ENCODE results near the gene KDR. TPM values are rescaled to one million over a fixed set of nuclear protein-coding genes. Genes with fewer than 3 reads are reported as not detected.

KDR gene
- total RNA-seq, 1 donor from 2014 or later: 2.7 TPM

GRCh38 chr4:55127521-55127920 lies 2.1 kb upstream of the KDR start:
- Mint-ChIP-seq H3K4me3 (no peak overlapping the region), H3K27me3 (ENCODE audit: insufficient read depth, low read depth) (peaks cover 20% of the 10 kb centered on the region), H3K27ac (no peak overlapping the region), H3K9me3 (peaks cover 4% of the 10 kb centered on the region), H3K4me1 (peaks cover 16% of the 10 kb centered on the region), H3K36me3 (no peaks in the 10 kb centered on the region)
- Histone ChIP-seq H3K4me3 (no peak overlapping the region), H3K4me2 (no peak overlapping the region), H3K27me3 (peaks cover 48% of the 10 kb centered on the region), H3K79me2 (ENCODE audit: low read depth) (no peaks in the 10 kb centered on the region), H3K4me1 (no peaks in the 10 kb centered on the region), H3K27ac (no peak overlapping the region), H3K9me3 (ENCODE audit: low read depth) (no peaks in the 10 kb centered on the region), H3K9ac (no peak overlapping the region), H4K20me1 (ENCODE audit: low read depth) (no peaks in the 10 kb centered on the region), H2AFZ (replicated peaks) (no peak overlapping the region), H3F3A (ENCODE audit: low read depth) (no peaks in the 10 kb centered on the region), H3K36me3 (no peaks in the 10 kb centered on the region)
- TF ChIP-seq EZH2phosphoT487 (IDR thresholded peaks at IDR 0.05) (no peak), CTCF (IDR thresholded peaks at IDR 0.05) (no peak), EZH2 (IDR thresholded peaks at IDR 0.05) (no peak)
- DNase-seq (ENCODE audit: low spot score): no peak

GRCh38 chr4:55127053-55127452 lies 1.7 kb upstream of the KDR start:
- no peak overlapping the region for H2AFZ ChIP-seq (replicated peaks)
- no peaks in the 10 kb centered on the region for H3K4me1 ChIP-seq
- Mint-ChIP-seq H3K27me3 (ENCODE audit: insufficient read depth, low read depth) (peaks cover 20% of the 10 kb centered on the region), H3K9me3 (peaks cover 4% of the 10 kb centered on the region), H3K36me3 (no peaks in the 10 kb centered on the region), H3K27ac (no peak overlapping the region), H3K4me3 (peak overlapping the region; percentile 39), H3K4me1 (peaks cover 16% of the 10 kb centered on the region)
- TF ChIP-seq CTCF (IDR thresholded peaks at IDR 0.05) (no peak), EZH2 (IDR thresholded peaks at IDR 0.05) (no peak), EZH2phosphoT487 (IDR thresholded peaks at IDR 0.05) (no peak)
- no peaks in the 10 kb centered on the region for H3K9me3 ChIP-seq (ENCODE audit: low read depth)
- DNase-seq (ENCODE audit: low spot score): no peak
- H4K20me1 ChIP-seq (ENCODE audit: low read depth): no peaks in the 10 kb centered on the region
- H3K27me3 ChIP-seq: peaks cover 49% of the 10 kb centered on the region
- no peaks in the 10 kb centered on the region for H3K79me2 ChIP-seq (ENCODE audit: low read depth)
- no peak overlapping the region for H3K9ac ChIP-seq
- H3K4me2 ChIP-seq: no peak overlapping the region
- H3K36me3 ChIP-seq: no peaks in the 10 kb centered on the region
- H3K27ac ChIP-seq: no peak overlapping the region
- H3F3A ChIP-seq (ENCODE audit: low read depth): no peaks in the 10 kb centered on the region
- no peak overlapping the region for H3K4me3 ChIP-seq

GRCh38 chr4:55125763-55126541 lies 557 bp upstream of the KDR start:
- TF ChIP-seq EZH2phosphoT487 (IDR thresholded peaks at IDR 0.05) (no peak), EZH2 (IDR thresholded peaks at IDR 0.05) (no peak), CTCF (IDR thresholded peaks at IDR 0.05) (no peak)
- H3K27me3 ChIP-seq: peaks cover 49% of the 10 kb centered on the region
- Mint-ChIP-seq H3K27ac (no peak overlapping the region), H3K4me3 (peak overlapping the region; percentile 92), H3K4me1 (peaks cover 16% of the 10 kb centered on the region), H3K36me3 (no peaks in the 10 kb centered on the region), H3K9me3 (peaks cover 4% of the 10 kb centered on the region), H3K27me3 (ENCODE audit: insufficient read depth, low read depth) (peaks cover 20% of the 10 kb centered on the region)
- H3F3A ChIP-seq (ENCODE audit: low read depth): no peaks in the 10 kb centered on the region
- no peak overlapping the region for H3K27ac ChIP-seq
- no peaks in the 10 kb centered on the region for H3K36me3 ChIP-seq
- peak; percentile 56 for DNase-seq (ENCODE audit: low spot score)
- no peaks in the 10 kb centered on the region for H4K20me1 ChIP-seq (ENCODE audit: low read depth)
- no peak overlapping the region for H3K9ac ChIP-seq
- H3K79me2 ChIP-seq (ENCODE audit: low read depth): no peaks in the 10 kb centered on the region
- peak overlapping the region; percentile 78 for H3K4me2 ChIP-seq
- H3K4me1 ChIP-seq: no peaks in the 10 kb centered on the region
- H2AFZ ChIP-seq (replicated peaks): peak overlapping the region; percentile 84
- H3K9me3 ChIP-seq (ENCODE audit: low read depth): no peaks in the 10 kb centered on the region
- H3K4me3 ChIP-seq: peak overlapping the region; percentile 65

Data from neural progenitor cell (in vitro differentiated cells).